ENCODE results near the gene SLC9B1.
A peak's percentile ranks its signal among the peaks of the same experiment; 100 is the strongest.

The SLC9B1 gene

GRCh38 chr4:103019308-103020124 lies at the start of gene SLC9B1:
Gene SLC9B1 (minus strand): TSS chr4:103019705. CDS start chr4:102991711, 27,994 bp downstream.
- DNase-seq = peak; percentile 97

DNA sequence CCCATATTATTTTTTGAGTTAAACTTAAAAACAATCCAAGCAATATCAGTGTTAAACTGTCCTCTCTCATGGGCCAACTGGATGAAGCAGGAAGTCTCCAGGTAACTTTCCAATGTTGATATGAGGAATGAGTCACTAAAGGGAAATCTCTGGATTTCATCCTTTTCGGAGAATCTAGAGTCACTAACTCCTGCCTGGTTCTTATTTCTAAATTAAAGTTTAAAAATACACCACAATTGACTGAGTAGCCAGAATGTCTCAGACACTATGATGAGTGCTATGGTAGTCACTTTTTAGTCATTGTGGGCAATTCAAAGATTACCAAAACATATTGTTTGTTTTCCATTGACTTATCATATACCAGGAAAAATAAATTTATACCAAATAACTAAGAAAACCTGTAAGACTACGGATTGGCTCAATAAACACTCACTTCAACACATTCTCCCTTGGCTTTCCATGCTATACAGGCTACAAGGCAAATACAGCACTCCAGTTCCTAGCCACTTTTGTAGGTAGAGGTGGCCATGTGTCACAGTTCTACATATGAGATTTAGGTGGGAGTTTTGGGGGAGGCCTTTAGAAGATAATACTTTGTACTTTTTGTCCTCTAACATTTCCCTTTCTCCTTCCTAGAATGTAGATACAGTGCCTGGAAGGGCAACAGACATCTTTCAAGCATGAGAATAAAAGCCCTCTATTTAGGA lies 48.5 kb upstream of the SLC9B1 start:
- no peak for DNase-seq

DNA sequence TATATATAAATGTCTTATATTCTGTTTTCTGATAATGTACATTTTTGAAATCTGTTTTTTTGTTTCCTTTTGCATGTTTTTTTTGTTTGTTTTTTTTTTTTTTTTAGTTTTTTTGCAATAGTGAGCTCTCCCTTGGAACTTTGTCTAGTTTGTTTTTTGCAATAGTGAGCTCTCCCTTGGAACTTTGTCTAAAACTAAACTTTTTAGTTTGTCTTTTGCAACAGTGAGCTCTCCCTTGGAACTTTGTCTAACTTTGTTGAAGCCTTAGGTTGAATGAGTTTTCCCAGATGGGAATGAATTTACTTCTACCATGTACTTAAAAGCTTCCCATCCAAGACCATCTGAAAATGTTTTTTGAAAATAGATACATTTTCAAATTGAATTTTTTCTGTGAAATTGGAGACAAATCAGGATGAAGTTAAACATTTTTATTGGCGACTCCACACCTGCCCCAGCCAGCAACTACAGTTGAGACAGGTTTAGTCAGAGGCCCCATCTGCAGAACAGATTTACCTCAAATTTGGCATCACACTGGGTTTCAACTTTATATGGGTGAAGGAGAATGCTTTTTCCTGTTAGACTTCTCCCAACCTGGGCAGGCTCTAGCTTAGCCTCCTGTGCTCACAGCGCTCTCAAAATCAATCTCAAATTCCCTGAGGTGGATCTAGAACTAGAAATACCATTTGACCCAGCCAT lies 41.1 kb upstream of the SLC9B1 start:
- DNase-seq = no peak

DNA sequence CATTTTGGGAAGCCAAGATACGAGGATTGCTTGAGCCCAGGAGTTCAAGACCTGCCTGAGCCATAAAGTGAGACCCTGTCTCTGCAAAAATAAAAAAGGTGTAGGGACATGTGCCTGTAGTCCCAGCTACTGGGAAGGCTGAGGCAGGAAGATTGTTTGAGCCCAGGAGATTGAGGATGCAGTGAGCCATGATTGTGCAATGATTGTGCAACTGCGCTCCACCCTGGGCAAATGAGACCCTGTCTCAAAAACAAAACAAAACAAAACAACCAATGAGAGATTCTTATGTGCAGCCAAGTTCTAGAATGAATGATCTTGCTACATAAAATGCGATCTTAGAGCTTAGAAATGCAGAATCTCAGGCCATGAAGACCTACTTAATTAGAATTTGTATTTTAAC lies 34.5 kb upstream of the SLC9B1 start:
- no peak for DNase-seq

DNA sequence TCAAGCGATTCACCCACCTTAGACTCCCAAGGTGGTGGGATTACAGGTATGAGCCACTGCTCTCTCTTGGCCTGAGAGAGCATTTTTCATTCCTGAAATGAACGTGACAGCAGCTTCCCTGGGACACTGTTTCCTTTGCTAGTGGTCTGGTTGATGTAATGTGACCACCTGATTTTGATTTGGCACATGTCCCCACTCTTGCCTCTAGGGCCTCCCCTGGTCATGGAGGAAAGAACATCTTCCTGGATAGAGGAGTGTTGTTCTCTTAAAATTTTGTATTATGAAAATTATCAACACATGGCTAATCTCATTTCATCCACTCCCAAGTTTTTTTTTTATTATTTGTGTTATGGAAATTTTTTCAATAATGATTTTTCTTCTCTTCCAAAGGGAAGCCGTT lies 33.3 kb upstream of the SLC9B1 start:
- no peak for DNase-seq

- no peak for DNase-seq
Measured at GRCh38 chr4:103052145-103052544, 32.6 kb upstream of the SLC9B1 start.

- no peak for DNase-seq
Measured at GRCh38 chr4:103050736-103051436, 31.4 kb upstream of the SLC9B1 start.

GRCh38 chr4:103046416-103047290 lies 27.1 kb upstream of the SLC9B1 start:
- no peak for DNase-seq

- DNase-seq = no peak
Measured at GRCh38 chr4:103044183-103044582, 24.7 kb upstream of the SLC9B1 start.

GRCh38 chr4:103036169-103036568 lies 16.7 kb upstream of the SLC9B1 start:
- DNase-seq = no peak

DNA sequence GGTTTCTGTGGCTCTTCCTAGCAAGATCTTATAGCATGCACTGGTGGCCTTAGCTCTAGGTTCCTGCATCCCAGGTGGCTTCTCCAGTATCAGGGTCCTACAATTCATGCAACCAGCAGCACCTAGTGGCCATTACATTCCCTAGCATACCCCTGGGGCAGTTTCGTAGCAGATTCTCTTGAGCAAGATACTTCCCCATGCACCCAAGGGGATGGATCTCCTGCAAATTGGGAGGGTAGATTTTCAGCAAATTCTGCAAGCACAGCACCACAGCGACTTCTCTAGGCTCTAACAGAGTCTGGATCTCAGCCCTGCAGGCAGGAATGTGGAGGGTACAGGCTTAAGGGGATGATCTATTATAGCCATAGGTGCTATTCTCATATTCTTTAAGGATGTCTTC lies 13.1 kb upstream of the SLC9B1 start:
- DNase-seq = no peak

DNA sequence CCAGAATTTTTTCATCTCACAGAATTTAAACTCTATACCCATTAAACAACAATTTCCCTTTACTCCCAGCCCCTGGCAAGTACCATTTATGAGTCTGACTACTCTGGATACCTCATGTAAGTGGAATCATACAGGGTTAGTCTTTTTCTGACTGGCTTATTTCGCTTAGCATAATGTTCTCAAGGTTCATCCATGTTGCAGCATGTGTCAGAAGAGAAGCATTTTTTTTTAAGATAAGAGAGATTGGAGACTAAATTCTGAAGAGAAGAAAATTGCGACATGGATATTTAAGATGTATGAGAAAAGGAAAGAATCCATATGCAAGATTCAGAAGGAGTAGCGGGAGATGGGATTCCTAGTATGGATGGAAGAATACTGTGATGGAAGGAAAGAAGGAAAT lies 11.3 kb upstream of the SLC9B1 start:
- no peak for DNase-seq

DNA sequence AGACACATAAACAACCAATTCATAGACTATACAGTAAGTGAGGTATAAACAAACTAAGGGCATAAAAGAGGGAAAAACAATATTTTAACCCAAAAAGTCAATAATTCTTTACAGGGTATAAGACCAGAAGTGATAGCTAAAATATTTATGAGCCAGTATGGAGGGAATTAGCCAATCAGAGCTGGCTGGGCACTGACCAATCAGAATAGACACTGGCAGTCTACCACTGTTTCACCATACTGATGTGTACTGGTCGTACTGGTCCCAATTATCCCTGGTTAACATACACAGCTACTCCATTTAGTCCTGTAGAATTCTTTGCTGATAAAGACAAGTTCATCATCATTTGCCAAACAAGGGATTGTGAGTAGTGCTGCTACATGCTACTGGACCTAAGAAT lies 9.8 kb upstream of the SLC9B1 start:
- no peak for DNase-seq

DNA sequence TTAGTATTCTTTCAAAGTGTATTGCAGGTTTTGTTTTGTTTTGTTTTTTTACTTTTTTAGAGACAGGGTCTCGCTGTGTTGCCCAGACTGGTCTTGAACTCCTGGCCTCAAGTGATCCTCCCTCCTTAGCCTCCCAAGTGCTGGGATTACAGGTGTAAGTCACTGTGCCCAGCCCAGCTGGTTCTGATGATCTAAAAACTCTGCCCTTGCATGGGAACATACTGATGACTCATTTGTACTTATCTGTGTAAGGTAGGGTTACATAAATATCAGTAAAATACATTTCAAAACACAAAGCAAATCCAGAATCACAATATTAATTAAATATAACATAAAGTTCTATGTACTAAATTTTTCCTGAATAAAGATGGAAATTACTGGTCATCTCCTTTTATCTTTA lies 7.4 kb upstream of the SLC9B1 start:
- DNase-seq = no peak

DNA sequence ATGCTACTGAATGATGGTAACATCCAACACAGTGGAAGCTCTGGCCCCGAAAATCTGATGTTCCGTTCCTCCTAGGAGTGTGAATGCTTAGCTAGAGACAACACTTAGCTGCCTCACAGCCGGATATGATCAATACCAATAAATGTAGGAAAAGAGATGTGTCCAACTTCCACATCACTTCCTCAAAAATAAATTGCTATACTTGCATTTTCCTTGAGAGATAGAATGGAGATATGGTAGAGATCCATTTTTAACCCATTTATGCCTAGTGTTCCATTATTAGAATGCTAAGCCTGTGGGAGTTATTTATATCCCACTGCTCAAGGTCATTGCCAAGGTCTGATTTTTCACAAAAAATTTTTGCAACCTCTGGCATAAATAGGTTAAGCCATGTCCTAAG lies 5.5 kb upstream of the SLC9B1 start:
- DNase-seq = no peak

DNA sequence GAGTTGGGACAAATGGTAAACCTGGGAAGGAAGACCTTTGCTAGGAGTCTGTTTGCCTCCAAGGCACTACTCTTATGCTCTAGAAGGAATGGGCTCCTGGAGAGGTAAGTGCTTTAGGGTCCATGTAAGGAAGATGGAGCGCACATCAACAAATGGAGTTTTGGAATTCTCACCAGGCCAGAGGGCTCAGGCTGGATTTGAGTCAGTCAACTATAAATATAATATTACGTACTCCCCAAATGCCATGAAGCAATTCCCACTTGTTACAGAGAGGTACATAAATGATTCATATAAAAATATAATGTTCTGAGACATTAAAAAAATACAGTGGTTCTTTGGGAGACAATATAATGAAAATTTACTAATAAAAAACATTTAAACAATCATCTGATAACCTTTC lies 1.6 kb upstream of the SLC9B1 start:
- no peak for DNase-seq

DNA sequence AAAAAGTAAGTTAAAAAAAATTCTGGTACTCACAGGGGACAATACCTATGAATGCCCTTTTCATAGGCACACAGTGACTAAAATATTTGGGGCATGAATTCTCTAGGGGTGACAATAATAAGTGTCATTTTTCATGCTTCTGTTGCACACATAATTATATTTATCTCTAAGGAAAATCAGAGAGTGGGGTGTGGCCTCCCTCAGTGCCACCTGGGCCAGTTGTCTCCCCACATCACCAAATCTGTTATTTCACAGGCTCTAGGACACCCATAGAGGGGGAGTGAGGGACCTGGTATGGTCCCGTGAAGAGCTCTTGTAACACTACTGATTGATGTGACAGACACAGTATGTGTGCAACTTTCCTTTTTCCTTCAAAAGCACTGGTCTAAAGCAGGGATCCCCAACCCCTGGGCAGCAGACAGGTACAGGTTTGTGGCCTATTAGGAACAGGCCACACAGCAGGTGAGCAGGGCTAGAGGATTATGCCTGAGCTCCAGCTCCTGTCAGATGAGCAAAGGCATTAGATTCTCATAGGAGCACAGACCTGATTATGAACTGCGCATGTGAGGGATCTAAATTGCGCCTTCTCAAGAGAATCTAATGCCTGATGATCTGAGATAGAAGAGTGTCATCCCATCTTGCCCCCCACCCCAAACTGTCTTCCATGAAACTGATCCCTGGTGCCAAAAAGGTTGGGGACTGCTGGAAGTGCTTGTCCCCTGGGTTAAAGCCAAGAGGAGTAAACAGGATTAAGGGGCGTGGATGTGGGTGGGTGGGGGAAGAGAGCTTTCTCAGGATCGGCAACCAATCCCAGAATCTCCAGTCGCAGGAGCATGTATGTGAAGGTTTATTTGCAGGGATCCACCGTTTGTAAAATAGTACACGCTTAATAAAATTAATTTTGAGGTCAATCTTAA lies 856 bp downstream of the SLC9B1 start:
- peak; percentile 56 for DNase-seq

DNA sequence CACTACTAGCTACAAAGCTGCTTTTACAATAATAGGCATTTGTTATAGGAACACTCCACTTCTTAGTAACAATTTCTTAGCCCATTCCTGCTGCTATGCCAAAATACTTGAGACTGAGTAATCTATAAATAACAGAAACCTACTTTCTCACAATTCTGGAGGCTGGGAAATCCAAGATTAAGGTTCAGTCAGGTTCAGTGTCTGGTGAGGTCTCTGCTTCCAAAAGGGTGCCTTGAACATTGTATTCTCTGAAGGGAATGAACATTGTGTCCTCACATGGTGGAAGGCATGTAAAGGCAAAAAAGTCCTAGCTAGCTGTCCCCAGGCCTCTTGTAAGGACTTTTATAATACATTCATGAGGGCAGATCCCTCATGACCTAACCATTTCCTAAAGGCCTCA lies 7.0 kb downstream of the SLC9B1 start:
- DNase-seq = no peak

- DNase-seq = no peak
Measured at GRCh38 chr4:103012060-103012459, 7.4 kb downstream of the SLC9B1 start.

DNA sequence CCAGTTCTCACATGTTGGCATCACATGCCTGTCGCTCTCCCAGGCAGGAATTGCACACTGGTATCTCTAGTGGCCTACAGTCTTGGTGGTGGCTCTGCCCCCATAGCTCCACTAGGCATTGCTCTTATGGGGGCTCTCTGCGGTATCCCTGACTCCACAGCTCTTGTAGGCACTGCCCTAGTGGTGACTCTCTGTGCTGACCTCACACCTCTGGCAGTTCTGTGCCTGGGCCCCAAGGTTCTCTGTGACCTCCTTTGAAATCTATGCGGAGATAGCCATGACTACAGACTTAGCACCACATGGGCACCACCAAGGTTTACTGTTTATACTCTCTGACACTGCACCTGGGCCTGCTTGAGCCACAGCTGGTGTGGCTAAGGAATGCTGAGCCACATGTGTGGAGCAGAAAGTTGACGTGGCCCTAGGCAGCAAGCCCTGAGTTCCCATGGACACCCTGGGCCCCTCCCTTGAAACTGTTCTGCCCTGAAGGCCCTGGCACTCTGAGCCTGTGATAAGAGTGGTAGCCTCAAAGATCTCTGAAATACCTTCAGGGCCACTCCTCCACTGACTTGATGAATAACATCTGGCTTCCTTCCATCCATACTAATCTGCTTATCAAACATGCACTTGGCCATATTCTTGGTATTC lies 8.0 kb downstream of the SLC9B1 start:
- DNase-seq = no peak

DNA sequence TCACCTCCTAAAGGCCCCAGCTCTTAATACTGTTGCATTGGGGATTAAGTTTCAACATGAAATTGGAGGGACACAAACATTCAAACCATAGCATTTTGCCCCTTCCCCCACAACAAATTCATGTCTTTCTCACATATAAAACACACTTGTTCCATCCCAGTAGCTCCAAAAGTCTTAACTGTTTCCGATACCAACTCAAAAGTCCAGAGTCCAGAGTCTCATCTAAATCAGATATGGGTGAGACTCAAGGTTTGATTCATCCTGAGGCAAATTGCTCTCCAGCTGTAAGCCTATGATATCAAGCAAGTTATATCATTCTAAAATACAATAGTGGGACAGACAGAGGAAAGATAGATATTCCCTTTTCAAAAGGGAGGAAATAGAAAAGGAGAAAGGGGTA lies 8.7 kb downstream of the SLC9B1 start:
- DNase-seq = no peak
